GM21390 (cell line): ENCODE measurements around the gene GCC1.
"Not testable (repeated sequence)": the region's sequence is repeated elsewhere in the genome, so short reads cannot be mapped to it uniquely, and the experiment has no call there.

Experiments used
- ATAC-seq: cut with Tn5 transposase; IDR thresholded peaks from one replicate; pipeline ENCODE4 v1.9.1; 2021; ENCODE audit not compliant: unreplicated experiment

Gene GCC1

DNA sequence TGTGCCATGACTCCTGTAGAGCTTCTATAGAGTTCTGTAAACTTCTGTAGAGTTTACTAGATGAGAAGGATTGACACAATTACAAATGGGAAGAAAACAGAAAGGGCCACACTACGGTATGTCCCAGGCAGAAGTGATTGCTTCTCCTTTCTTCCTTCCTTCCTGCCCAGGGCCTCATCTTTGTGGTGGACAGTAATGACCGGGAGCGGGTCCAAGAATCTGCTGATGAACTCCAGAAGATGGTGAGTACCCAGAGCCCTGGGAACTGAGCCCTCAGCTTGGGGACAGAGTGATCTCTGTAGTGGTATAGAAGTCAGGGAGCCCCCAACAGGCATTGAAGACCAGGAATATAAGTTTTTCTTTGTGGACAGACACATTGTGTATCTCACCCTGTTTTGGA, 4.5 kb upstream of the GCC1 start:
- no peak for ATAC-seq

DNA sequence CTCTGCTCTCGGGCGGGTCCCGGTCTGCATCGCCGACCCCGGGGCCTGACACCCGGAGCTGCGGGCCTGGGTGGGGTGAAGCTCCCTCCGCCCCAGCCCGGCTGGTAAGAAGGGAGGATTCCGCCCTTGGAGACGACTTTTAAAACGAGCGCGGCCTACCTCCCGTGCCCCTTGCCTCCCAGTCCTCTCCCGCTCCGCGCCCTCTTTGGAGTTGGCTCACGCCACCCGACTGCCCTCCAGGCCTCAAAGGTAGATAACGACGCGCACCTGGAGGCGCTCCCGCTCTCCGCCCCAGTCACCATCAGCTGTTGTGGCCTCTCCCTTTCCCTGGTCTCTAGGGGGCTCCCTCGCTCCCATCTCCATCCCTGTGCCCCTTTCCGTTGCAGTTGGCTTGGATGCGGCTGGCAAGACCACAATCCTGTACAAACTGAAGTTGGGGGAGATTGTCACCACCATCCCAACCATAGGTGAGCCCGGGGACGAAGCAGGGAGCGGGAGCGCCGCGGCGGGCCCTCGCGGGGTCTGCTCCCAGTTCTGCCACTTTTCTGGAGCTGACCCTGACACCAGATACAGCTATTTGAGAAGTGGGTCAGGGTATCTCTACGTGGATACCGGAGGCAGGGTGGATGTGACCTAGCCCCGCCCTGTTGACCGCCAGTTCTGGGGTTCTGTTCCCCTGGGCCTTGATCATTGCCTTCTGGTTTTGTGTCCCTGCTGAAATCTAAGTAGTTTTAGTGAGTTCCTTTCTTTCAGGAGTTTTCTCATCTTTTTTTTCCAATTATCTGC, 3.5 kb upstream of the GCC1 start:
- peak; percentile 22 for ATAC-seq

DNA sequence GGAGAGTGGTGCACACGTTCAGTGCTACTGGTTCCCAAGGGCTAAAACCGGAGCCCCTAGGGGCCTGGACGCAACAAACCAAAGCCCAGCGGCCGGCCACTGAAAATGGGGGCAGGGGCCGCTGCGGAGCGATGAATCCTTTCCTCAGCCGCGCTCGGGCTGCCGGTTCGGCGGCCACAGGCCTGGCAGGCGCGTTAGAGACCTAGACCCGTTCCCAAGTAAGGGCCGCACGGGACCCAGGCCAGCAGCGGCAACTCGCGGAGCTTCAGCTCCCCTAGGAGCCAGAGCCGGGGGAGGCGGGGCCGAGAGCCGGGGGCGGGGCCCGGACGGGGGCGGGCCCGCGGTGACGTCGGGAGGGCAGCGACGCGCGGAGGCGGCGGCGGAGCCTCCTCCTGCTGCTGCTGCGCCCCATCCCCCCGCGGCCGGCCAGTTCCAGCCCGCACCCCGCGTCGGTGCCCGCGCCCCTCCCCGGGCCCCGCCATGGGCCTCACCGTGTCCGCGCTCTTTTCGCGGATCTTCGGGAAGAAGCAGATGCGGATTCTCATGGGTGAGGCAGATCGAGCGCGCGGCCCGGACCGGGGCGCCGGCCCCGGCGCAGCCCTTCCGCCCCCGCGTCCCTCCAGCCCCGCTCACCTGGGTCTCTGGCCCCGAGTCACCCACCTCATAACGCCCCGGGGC, 2.8 kb upstream of the GCC1 start, which contains the start of gene ARF5:
Gene ARF5 (plus strand): TSS at position 393 of the 678 bp plus-strand sequence. CDS start 88 bp downstream, at position 481.
- ATAC-seq: peak; percentile 75

DNA sequence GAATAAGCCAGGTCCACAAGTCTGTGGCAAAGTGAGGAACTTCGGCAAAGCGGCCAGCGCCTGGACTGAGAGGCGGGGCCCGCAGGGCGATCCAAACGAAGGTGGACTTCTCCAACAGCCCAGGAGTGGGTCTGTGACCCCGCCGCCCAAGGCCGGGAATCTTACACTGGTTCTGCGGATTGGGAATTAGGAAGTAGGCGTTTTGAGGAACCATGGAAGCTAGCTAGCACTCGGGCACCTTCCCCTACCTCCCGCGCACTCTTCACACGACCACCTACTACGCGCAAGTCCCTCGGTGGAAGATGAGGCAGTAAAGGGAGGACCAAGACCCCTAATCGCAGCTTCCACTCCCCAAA, 2.2 kb upstream of the GCC1 start:
- no peak for ATAC-seq

- ATAC-seq: no peak
Observed at GRCh38 chr7:127586346-127586745, 950 bp upstream of the GCC1 start.

GRCh38 chr7:127584648-127585043, 750 bp downstream of the GCC1 start:
- no peak for ATAC-seq

- ATAC-seq: no peak
Observed at GRCh38 chr7:127582361-127582760, 3.0 kb downstream of the GCC1 start.

GRCh38 chr7:127581716-127582115, 3.7 kb downstream of the GCC1 start:
- no peak for ATAC-seq

DNA sequence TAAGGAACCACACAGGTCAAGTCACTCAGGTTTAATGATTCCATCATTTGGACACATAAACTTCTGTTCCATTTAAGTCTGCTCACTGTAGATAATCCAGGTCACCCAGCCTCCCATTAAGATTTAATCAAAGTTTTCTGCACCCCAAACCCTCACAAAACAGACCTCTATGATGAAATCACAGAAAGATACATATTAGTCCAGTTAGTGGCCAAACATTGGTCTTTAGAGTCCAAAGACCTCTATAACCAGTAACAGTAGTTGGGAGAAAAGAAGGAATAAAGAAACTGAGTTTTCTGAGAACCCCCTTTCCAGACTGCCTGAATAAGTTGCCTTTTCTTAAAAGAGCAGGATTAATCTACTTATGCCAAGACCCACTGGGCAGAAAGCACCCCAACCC, 4.8 kb downstream of the GCC1 start:
- ATAC-seq: no peak

DNA sequence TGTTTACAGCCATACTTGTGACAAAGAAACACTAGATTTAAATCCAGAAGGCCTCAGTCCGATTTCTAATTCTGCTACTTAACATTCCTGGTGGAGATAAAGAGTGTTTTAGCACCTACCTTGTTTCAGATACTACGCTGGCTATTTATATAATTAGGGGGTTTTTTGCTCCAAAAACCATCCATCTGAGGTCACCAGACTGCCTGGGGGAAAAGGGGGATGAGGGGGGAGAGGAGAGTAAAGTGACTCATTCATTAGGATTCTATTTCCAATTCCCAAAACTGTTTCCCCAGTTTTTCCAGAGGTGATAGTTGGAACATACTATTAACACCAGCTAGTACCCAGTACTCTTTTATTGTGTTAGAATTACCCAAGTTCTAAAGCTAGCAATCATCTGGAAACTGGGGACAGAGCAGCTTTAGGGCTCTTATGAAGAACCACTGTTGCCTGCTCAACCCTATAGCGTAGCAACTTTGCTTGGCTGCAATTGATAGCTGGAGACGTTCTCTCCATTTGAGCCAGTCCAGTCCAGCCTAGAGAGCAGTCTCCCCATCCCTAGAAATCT, 6.6 kb downstream of the GCC1 start:
- no peak for ATAC-seq

DNA sequence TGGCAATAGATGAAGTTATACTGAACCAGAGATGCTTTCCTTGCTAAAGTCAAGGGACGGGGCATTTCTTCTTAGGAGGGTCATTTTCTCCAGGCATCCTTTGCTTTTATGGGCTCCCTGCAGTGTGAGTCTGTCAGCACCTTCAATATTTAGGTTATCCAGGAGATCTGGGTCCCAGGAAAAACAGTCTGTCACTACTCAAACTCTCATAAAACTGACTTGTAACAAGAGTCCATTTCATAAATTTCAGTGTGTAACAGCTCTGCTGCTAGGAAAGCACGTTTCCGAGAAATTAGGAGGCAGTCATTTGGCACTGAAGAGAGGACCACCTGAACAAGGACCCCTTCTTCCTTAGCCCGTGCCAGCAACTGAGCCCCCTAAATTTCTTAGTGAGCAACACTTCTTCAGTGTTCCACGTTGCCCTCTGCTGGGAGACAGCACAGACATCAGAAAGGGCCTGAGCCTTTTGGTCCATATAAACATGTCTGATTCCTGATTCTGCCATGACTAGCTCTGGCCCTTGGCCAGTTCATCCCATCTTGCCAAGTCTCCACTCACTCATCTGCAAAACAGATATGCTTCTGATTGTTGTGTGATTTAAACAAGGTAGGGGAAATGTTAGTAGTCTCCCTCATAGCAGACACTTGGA, 7.2 kb downstream of the GCC1 start:
- ATAC-seq: no peak

DNA sequence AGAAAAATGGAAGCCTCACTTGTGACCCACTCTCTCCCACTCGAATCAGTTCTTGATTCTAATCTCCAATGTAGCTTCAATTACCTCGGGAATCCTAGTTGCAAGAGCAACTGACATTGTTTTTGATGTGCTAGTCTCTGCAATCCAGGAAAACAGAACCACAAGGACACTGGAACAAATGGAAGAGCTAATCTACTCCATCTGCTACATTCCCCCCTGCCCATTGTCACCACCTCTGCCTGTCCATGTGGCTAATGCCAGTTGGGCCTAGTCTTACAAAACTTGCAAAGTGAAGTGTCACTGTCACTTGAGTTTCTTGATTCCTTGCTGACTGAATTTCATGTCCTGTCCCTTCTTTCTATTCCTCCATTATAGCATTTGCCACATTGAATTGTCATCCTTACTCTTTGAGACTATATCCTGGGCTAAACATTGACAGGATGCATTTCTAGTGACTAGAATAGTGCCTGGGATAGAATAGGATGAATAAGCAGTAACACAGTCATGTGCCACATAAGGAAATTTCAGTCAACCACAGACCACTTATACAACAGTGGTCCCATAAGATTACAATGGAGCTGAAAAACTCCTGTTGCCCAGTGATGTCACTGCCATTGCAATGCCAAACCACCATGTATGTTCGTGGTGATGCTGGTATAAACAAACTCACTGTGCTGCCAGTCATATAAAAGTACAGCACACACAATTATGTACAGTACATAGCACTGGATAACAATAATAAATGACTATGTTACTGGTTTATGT, 13.5 kb downstream of the GCC1 start:
- ATAC-seq: no peak

DNA sequence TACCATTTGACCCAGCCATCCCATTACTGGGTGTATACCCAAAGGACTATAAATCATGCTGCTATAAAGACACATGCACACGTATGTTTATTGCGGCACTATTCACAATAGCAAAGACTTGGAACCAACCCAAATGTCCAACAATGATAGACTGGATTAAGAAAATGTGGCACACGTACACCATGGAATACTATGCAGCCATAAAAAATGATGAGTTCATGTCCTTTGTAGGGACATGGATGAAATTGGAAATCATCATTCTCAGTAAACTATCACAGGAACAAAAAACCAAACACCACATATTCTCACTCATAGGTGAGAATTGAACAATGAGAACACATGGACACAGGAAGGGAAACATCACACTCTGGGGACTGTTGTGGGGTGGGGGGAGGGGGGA, 17.4 kb downstream of the GCC1 start:
- ATAC-seq: not testable (repeated sequence)

DNA sequence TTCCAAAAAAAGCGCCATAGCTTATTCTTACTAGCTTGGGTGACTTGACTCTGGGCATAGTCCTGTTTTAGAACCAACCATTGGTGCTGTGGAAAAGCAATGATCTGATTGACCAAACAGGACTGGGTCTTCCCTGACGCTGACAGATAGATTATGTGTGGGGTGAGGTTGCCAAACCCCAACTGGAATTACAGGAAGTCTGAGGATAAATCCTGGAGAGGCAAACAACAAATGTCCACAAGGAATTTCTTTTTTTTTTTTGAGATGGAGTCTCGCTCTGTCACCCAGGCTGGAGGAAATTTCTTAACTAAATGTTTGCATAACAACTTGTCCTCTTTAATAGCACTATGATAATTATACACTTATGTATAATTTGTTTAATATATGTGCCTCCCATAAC, 19.2 kb downstream of the GCC1 start:
- ATAC-seq: no peak

DNA sequence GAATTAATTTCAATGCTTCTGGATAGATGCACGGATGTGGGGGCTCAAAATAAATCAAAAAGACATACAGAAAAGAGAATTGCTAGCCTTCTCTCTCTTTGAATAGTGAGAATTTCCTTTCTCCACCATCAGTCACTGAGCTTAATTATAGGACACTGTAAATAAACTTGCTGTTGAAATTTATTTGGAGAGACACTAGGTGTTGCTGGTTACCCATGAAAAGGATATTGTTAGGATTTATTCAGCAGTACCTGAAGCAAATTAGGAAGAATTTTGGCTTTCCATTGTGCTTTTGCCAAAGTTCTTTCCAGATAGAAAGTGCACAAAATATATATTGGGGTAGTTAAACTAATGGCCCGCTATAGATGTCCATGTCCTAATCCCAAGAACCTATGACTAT, 27.6 kb downstream of the GCC1 start:
- ATAC-seq: no peak

DNA sequence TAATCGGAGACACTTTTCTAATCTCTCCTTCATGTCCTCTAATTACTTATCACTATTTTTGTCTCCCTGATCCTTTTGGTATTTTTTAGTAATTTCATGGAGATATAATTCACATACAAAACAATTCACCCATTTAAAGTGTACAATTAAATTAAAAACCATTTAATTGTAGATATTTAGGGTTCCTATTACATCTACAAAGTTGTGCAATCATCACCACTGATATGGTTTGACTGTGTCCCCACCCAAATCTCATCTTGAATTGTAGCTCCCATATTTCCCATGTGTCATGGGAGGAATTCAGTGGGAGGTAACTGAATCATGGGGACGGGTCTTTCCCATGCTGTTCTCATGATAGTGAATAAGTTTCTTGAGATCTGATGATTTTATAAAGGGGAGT, 29.0 kb downstream of the GCC1 start:
- no peak for ATAC-seq

DNA sequence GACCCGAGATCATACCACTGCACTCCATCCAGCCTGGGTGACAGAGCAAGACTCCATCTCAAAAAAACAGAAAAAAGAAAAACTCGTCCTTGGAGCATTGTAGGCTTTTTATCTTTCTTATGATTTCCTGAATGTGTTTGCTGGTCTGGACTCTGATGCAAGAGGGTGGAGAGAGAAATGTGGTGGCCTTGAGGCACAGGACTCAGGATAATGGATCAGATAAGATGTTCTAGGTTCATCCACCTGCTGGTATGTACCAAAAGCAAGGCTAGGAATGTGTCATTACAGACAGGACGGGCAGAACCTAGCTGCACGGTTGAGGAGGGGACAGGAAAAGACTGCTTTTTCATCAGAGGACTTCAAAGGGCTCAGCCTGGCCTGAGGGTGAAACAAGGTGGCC, 33.5 kb downstream of the GCC1 start:
- no peak for ATAC-seq

DNA sequence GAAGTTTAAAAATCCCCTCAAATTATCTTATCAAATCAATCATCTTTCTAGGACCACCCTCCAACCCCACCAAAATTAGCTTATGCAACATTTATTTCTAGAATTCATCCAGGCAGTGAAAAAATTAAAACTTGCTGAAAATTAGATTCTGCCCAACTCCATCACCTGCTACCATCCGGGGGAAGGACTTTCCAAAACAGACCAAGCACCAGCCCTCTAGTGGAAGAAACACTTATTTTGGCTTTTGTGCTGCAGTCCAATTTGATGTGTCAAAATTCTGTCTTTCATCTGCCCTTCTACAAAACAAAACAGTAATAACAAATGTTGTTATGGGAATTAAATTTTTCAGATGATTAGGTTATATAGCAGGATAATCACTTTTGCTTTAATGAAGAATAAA, 35.1 kb downstream of the GCC1 start:
- no peak for ATAC-seq

- no peak for ATAC-seq
Observed at GRCh38 chr7:127546313-127546712, 39.1 kb downstream of the GCC1 start.

- ATAC-seq: no peak
Observed at GRCh38 chr7:127541548-127541947, 43.8 kb downstream of the GCC1 start.

GRCh38 chr7:127540461-127540860, 44.9 kb downstream of the GCC1 start:
- not testable (repeated sequence) for ATAC-seq
